ENCODE data around the gene CYRIA.

GRCh38 chr2:16632598-16632997 is 33.0 kb downstream of the CYRIA start:
- TF ChIP-seq CTCF (IDR thresholded peaks at IDR 0.05; ENCODE audit: insufficient read depth, low read length, poor library complexity, severe bottlenecking): no peak
- no peak for TF ChIP-seq EZH2phosphoT487 (conservative IDR thresholded peaks at IDR 0.05; ENCODE audit: low read length)
